Ishikawa (cell line): ENCODE results near the gene NTRK1.

Experiments used
- CEBPB ChIP-seq: IDR thresholded peaks from 2 replicates; pipeline ENCODE4 v1.6.1; 2012
- CREB1 ChIP-seq: IDR thresholded peaks from 2 replicates; pipeline ENCODE4 v1.6.1; 2012; ENCODE audit warnings: low read depth
- EGR1 ChIP-seq: IDR thresholded peaks from 2 replicates; pipeline ENCODE4 v1.6.1; 2012
- EP300 ChIP-seq: IDR thresholded peaks from 2 replicates; pipeline ENCODE4 v1.6.1; 2012; ENCODE audit warnings: borderline replicate concordance
- FOXM1 ChIP-seq: IDR thresholded peaks from 2 replicates; pipeline ENCODE4 v1.6.1; 2012; ENCODE audit warnings: low read depth, borderline replicate concordance
- MAX ChIP-seq: IDR thresholded peaks from 2 replicates; pipeline ENCODE4 v1.6.1; 2012
- NFIC ChIP-seq: IDR thresholded peaks from 2 replicates; pipeline ENCODE4 v1.6.1; 2012
- RAD21 ChIP-seq: IDR thresholded peaks from 2 replicates; pipeline ENCODE4 v1.6.1; 2012; ENCODE audit warnings: low read depth
- REST ChIP-seq: IDR thresholded peaks from 2 replicates; pipeline ENCODE4 v1.6.1; 2012; ENCODE audit warnings: low read depth, mild to moderate bottlenecking
- TAF1 ChIP-seq: IDR thresholded peaks from 2 replicates; pipeline ENCODE4 v1.6.1; 2012; ENCODE audit warnings: low read depth, mild to moderate bottlenecking
- TCF12 ChIP-seq: IDR thresholded peaks from 2 replicates; pipeline ENCODE4 v1.6.1; 2012; ENCODE audit warnings: low read depth
- TEAD4 ChIP-seq: IDR thresholded peaks from 2 replicates; pipeline ENCODE4 v1.6.1; 2012
- USF1 ChIP-seq: IDR thresholded peaks from 2 replicates; pipeline ENCODE4 v1.6.1; 2012
- YY1 ChIP-seq: IDR thresholded peaks from 2 replicates; pipeline ENCODE4 v1.6.1; 2012; ENCODE audit warnings: low read depth
- ZBTB7A ChIP-seq: IDR thresholded peaks from 2 replicates; pipeline ENCODE4 v1.6.1; 2012; ENCODE audit warnings: low read depth

NTRK1 gene

GRCh38 chr1:156893048-156893953 is 32.6 kb downstream of the NTRK1 start, which contains the start of gene PEAR1:
Gene PEAR1 (plus strand): TSS chr1:156893718. CDS start chr1:156903927, 10,209 bp downstream.
- TF ChIP-seq TEAD4 (no peak), USF1 (no peak), TAF1 (no peak), FOXM1 (no peak), EGR1 (no peak), NFIC (no peak), ZBTB7A (no peak), TCF12 (no peak), RAD21 (no peak), YY1 (no peak), MAX (no peak), REST (no peak), EP300 (no peak), CEBPB (no peak), CREB1 (no peak)

GRCh38 chr1:156894001-156894400 is 33.3 kb downstream of the NTRK1 start:
- no peak for TF ChIP-seq TEAD4
- no peak for TF ChIP-seq RAD21

GRCh38 chr1:156894711-156895454 is 34.2 kb downstream of the NTRK1 start:
- no peak for TF ChIP-seq EP300
- TF ChIP-seq RAD21, result no peak
- TF ChIP-seq REST, result no peak
- no peak for TF ChIP-seq CEBPB
- no peak for TF ChIP-seq FOXM1
- no peak for TF ChIP-seq TCF12
- no peak for TF ChIP-seq USF1
- TF ChIP-seq ZBTB7A, result no peak
- no peak for TF ChIP-seq YY1
- no peak for TF ChIP-seq TEAD4
- TF ChIP-seq MAX, result no peak
- no peak for TF ChIP-seq CREB1
- TF ChIP-seq NFIC, result no peak

GRCh38 chr1:156895455-156895812 is 34.8 kb downstream of the NTRK1 start:
- TF ChIP-seq FOXM1 (no peak), RAD21 (no peak), CREB1 (no peak), ZBTB7A (no peak), NFIC (no peak), USF1 (no peak), EGR1 (no peak), EP300 (no peak), REST (no peak), TAF1 (no peak), CEBPB (no peak), YY1 (no peak)
